ENCODE results near the gene ERC2. TPM values are rescaled to one million over a fixed set of nuclear protein-coding genes. Genes with fewer than 3 reads are reported as not detected.

ERC2 gene
- total RNA-seq, 1 donor from 2014 or later, result 1.5 TPM

DNA sequence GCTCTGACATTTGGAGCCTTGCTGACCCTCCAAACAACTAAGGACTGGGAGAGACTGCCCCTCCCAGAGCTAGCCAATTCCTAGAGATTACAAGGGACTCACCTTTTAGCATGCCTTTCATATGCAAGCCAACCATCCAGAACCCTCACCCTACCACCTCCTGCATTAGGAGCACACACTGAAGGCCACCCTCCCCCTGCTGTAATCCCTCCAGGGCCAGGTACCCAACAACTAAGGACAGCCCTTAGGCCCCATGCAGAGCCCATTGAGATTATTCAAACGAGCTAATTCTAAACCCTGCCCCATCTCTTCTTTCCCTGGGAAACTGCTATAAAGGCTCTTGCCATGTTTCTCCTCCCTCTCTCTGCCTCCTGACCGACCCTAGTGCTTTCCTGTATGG is 352.6 kb downstream of the ERC2 start:
- H3K36me3 ChIP-seq, result no peaks in the 10 kb centered on the region
- peaks cover 7% of the 10 kb centered on the region for H3K9me3 ChIP-seq
- TF ChIP-seq, protein P1, sequence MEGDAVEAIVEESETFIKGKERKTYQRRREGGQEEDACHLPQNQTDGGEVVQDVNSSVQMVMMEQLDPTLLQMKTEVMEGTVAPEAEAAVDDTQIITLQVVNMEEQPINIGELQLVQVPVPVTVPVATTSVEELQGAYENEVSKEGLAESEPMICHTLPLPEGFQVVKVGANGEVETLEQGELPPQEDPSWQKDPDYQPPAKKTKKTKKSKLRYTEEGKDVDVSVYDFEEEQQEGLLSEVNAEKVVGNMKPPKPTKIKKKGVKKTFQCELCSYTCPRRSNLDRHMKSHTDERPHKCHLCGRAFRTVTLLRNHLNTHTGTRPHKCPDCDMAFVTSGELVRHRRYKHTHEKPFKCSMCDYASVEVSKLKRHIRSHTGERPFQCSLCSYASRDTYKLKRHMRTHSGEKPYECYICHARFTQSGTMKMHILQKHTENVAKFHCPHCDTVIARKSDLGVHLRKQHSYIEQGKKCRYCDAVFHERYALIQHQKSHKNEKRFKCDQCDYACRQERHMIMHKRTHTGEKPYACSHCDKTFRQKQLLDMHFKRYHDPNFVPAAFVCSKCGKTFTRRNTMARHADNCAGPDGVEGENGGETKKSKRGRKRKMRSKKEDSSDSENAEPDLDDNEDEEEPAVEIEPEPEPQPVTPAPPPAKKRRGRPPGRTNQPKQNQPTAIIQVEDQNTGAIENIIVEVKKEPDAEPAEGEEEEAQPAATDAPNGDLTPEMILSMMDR (IDR thresholded peaks at IDR 0.05), result no peak
- ATAC-seq (no peak), DNase-seq (no peak)
- no peak overlapping the region for H3K27ac ChIP-seq
- H3K27me3 ChIP-seq (ENCODE audit: low read depth), result no peaks in the 10 kb centered on the region
- intact Hi-C loops (cut with DNase I), result no loop called here
- no peaks in the 10 kb centered on the region for H3K4me1 ChIP-seq
- H3K4me3 ChIP-seq, result no peak overlapping the region

DNA sequence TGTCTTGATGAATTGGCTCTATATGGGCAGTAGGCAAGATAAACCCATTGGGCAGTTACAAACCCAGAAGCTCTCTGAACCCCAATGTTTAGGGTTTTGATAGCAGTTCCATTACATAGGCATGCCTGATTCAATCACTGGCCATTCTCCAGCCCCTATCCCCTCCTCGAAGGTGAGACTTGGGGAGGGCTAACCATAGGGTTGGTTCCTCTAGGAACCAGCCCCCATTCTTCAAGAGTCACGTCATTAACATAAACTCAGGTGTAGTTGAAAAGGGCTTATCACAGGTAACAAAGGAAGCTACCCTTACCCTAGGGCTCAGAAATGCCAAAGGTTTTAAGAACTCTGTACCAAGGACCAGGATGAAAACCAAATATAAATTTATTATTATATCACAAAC is 353.1 kb downstream of the ERC2 start:
- Histone ChIP-seq H3K4me3 (no peak overlapping the region), H3K4me1 (no peaks in the 10 kb centered on the region), H3K27me3 (ENCODE audit: low read depth) (no peaks in the 10 kb centered on the region), H3K9me3 (peaks cover 7% of the 10 kb centered on the region), H3K36me3 (no peaks in the 10 kb centered on the region), H3K27ac (no peak overlapping the region)
- ATAC-seq (no peak), DNase-seq (no peak)
- intact Hi-C loops (cut with DNase I), result no loop called here
- TF ChIP-seq, protein P1 (IDR thresholded peaks at IDR 0.05), result no peak

DNA sequence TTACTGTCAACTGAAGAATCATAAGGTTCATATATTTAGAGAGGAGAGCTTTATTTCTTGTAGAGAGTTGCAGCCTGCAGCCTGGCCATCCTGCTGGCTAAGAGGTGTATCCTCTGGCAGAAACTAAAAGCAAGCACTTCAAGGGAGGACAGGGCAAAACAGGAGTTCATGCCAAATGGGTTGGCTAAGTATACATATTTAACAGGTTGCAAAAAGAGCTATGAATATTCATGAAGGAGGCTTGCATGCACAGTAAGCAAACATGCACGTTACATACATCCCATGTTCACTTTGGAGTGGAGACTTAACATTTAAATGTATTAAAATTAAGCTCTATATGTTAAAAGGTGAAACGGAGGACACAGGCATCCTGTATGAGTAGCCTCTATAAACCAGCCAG is 354.4 kb downstream of the ERC2 start:
- Histone ChIP-seq H3K27ac (no peak overlapping the region), H3K36me3 (no peaks in the 10 kb centered on the region), H3K9me3 (peaks cover 7% of the 10 kb centered on the region), H3K4me1 (no peaks in the 10 kb centered on the region), H3K4me3 (no peak overlapping the region), H3K27me3 (ENCODE audit: low read depth) (no peaks in the 10 kb centered on the region)
- intact Hi-C loops (cut with DNase I), result no loop called here
- TF ChIP-seq, protein P1 (IDR thresholded peaks at IDR 0.05), result no peak
- ATAC-seq (no peak), DNase-seq (no peak)

DNA sequence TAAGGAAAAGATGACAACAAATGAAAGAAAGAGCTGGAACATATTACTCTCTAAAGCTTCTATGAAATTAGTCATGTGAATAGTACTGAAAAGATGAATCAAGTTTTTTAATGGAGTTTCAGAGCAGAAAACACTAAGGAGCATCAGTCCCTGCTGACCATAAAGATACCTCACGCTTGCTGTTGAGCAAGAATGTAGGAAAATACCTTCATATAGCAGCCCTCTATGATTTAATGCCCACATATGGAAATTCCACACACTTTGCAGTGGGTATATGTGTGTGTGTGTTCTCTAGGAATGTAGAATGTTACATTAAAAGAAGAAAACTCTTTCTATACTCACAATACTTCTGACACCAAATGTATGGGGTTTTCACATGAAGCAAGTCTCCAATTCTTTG is 355.0 kb downstream of the ERC2 start:
- no peak overlapping the region for H3K27ac ChIP-seq
- TF ChIP-seq, protein P1 (IDR thresholded peaks at IDR 0.05), result no peak
- no peak overlapping the region for H3K4me3 ChIP-seq
- peaks cover 7% of the 10 kb centered on the region for H3K9me3 ChIP-seq
- no peaks in the 10 kb centered on the region for H3K4me1 ChIP-seq
- H3K27me3 ChIP-seq (ENCODE audit: low read depth), result no peaks in the 10 kb centered on the region
- no peaks in the 10 kb centered on the region for H3K36me3 ChIP-seq
- intact Hi-C loops (cut with DNase I), result no loop called here
- DNase-seq, result no peak
- no peak for ATAC-seq

DNA sequence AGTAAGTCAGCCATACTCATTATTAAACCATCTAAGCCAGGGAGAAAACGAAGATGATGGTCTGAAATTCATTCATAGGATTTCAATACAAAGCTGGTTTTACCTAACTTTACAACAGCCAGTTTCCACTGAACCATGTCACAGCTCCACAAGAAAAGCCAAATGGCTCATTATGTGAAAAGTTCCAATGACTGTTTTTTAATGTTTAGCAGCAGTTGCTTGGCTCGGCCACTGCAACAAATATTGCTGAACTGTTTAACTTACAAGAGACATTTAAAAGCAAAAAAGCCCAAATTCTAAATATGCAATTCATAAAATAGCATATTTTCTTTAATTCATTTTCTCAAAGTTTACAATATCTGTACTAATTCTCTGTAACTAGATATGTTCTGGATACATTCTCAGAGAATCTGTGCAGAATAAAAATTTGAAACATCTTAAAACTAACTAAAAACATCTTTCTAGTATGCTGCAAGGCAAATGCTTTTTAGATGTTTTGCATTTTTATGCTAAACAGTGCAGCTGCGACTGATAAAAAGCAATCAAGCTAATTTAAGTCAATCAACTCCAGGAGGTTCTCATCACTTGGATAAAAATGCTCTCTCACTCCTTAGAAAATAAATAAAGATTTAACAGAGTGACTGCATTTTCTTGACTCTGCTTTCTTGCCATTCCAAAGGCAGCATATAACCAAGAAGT is 356.5 kb downstream of the ERC2 start:
- Histone ChIP-seq H3K9me3 (peaks cover 7% of the 10 kb centered on the region), H3K27ac (no peak overlapping the region), H3K4me1 (no peaks in the 10 kb centered on the region), H3K27me3 (ENCODE audit: low read depth) (no peaks in the 10 kb centered on the region), H3K4me3 (no peak overlapping the region), H3K36me3 (no peaks in the 10 kb centered on the region)
- TF ChIP-seq, protein P1 (IDR thresholded peaks at IDR 0.05), result no peak
- intact Hi-C loops (cut with DNase I), result no loop called here
- ATAC-seq (no peak), DNase-seq (no peak)

Measured in lower lobe of right lung (tissue), 2 donors.